ENCODE data around the gene IL1RL1. TPM values are rescaled to one million over a fixed set of nuclear protein-coding genes. Genes with fewer than 3 reads are reported as not detected.

IL1RL1 gene
- total and polyA plus RNA-seq, 2 experiments from 2014 or later, result not detected

DNA sequence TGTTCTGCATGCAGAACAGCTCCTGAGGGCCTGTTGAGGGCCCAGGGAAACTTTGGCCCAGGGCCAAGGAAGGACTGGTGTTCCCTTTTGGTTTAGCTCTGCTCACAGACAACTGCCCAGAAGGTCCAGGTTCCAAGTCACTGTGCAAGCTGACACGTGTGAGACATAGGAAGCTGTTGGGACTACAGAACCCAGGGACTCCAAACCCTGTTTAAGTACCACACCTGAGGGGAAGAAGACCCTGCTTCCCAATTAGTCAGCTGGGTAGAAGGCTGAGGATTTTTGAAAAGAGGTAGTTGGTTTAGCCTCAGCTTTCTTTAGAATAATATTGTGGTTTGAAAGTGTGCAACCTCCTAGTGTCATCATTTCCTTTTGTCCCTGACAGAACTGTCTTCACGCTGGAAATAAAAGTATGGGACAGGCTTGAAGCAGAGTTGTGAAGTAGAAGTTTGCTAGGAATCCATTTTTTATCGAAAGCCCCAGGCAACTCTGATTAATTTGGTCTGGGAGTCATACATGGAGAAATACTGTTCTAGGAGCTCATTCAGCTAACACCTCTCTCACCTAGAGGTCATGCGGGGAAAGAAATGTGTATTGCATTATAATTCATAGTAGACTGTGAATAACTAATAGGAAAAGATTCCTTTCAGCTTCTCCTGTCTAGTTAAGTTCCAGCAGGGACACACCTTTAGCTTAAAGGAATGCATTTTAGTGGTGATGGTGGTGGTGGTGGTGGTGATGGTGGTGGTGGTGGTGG lies 19.9 kb upstream of the IL1RL1 start:
- no peak overlapping the region for H3K27ac ChIP-seq
- no peaks in the 10 kb centered on the region for H3K36me3 ChIP-seq
- peaks cover 11% of the 10 kb centered on the region for H3K27me3 ChIP-seq
- H3K9me3 ChIP-seq (ENCODE audit: low read depth), result no peaks in the 10 kb centered on the region
- no peaks in the 10 kb centered on the region for H3K4me1 ChIP-seq (ENCODE audit: low read depth)
- DNase-seq (ENCODE audit: low read depth in 1 of 2, low spot score in 1 of 2), result peak in 1 of 2 donors; percentile 71
- TF ChIP-seq, protein P1, sequence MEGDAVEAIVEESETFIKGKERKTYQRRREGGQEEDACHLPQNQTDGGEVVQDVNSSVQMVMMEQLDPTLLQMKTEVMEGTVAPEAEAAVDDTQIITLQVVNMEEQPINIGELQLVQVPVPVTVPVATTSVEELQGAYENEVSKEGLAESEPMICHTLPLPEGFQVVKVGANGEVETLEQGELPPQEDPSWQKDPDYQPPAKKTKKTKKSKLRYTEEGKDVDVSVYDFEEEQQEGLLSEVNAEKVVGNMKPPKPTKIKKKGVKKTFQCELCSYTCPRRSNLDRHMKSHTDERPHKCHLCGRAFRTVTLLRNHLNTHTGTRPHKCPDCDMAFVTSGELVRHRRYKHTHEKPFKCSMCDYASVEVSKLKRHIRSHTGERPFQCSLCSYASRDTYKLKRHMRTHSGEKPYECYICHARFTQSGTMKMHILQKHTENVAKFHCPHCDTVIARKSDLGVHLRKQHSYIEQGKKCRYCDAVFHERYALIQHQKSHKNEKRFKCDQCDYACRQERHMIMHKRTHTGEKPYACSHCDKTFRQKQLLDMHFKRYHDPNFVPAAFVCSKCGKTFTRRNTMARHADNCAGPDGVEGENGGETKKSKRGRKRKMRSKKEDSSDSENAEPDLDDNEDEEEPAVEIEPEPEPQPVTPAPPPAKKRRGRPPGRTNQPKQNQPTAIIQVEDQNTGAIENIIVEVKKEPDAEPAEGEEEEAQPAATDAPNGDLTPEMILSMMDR (IDR thresholded peaks at IDR 0.05; ENCODE audit: low read depth, low read length), result no peak
- H3K4me3 ChIP-seq, result no peak overlapping the region

DNA sequence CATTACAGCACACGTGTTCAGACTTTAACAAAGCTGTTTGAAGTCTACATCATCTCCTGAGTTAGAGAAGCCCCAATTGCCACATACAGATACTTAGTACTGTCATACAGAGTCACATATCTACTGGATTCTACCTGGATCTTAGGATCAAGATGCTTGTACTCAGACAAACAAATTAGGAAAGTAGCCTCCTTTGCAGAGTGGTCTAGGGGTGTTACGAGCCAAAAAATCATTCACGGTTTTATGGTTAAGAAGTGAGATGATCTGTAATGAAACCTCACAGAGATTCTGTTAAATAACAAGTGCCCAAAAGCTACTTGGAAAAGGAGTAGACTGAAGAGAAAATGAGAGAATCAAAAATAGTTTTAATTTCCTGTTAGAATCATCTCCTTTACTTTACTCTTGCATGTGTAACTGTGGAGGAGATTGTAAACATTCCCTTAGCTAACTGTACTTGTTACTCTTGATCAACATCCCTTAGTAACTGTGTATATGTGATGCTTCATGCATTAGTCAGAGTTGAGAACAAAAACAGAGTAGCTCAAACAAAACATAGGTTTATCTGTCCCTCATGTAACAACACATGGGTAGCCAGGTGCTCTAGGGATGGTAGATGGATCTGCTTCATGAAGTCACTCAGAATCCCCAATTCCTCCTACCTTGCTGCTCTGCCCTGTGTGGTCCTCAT lies 16.4 kb upstream of the IL1RL1 start:
- Histone ChIP-seq H3K4me3 (no peak overlapping the region), H3K9me3 (ENCODE audit: low read depth) (no peaks in the 10 kb centered on the region), H3K27ac (no peak overlapping the region), H3K4me1 (ENCODE audit: low read depth) (peaks cover 3% of the 10 kb centered on the region), H3K36me3 (no peaks in the 10 kb centered on the region), H3K27me3 (peaks cover 11% of the 10 kb centered on the region)
- DNase-seq (ENCODE audit: low read depth in 1 of 2, low spot score in 1 of 2), result peak in 1 of 2 donors; percentile 64
- TF ChIP-seq, protein P1 (IDR thresholded peaks at IDR 0.05; ENCODE audit: low read depth, low read length), result no peak

DNA sequence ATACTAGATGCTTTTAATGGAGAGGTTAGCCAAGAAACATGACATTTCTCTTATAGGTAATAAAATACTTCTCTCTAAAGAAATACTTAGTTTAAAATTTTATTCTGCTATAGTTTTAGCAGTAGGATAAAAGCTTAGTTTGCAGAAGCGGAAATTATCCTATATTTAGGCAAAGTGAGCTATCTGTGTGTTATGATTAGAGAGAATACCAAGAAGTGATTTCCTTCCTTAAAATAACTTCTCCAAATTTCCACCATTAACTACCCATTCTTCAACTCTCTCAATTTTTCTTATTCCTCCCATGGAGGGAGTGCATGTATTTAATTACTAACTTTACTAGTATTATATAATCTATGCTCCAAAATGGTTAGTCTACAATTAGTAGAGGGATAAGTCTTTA lies 15.8 kb upstream of the IL1RL1 start:
- TF ChIP-seq, protein P1 (IDR thresholded peaks at IDR 0.05; ENCODE audit: low read depth, low read length), result no peak
- H3K36me3 ChIP-seq, result no peaks in the 10 kb centered on the region
- no peak overlapping the region for H3K27ac ChIP-seq
- H3K27me3 ChIP-seq, result peaks cover 11% of the 10 kb centered on the region
- H3K4me1 ChIP-seq (ENCODE audit: low read depth), result peaks cover 6% of the 10 kb centered on the region
- H3K4me3 ChIP-seq, result no peak overlapping the region
- no peak for DNase-seq (ENCODE audit: low read depth in 1 of 2, low spot score in 1 of 2)
- no peaks in the 10 kb centered on the region for H3K9me3 ChIP-seq (ENCODE audit: low read depth)

DNA sequence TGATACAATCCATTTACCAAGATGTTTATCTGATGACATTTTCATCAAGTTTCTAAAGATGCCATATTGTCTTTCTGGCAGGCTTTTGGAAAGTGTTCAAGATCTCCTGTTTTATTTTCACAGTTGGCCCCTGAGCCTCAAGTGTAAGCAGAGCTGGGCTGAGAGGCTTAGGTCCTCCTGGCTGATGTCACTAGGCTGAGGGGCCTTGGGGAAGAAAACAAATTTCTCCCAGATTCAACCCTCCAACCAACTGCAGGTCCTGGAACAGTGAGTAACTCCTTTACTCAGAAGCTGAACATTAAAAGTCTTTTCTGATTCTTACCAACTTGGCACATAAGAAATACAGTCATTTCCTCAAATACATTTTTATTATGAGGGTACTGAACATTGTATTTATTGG lies 14.9 kb upstream of the IL1RL1 start:
- no peak overlapping the region for H3K27ac ChIP-seq
- no peaks in the 10 kb centered on the region for H3K36me3 ChIP-seq
- DNase-seq (ENCODE audit: low read depth in 1 of 2, low spot score in 1 of 2), result no peak
- peaks cover 11% of the 10 kb centered on the region for H3K27me3 ChIP-seq
- TF ChIP-seq, protein P1 (IDR thresholded peaks at IDR 0.05; ENCODE audit: low read depth, low read length), result no peak
- no peak overlapping the region for H3K4me3 ChIP-seq
- no peaks in the 10 kb centered on the region for H3K9me3 ChIP-seq (ENCODE audit: low read depth)
- peaks cover 8% of the 10 kb centered on the region for H3K4me1 ChIP-seq (ENCODE audit: low read depth)

DNA sequence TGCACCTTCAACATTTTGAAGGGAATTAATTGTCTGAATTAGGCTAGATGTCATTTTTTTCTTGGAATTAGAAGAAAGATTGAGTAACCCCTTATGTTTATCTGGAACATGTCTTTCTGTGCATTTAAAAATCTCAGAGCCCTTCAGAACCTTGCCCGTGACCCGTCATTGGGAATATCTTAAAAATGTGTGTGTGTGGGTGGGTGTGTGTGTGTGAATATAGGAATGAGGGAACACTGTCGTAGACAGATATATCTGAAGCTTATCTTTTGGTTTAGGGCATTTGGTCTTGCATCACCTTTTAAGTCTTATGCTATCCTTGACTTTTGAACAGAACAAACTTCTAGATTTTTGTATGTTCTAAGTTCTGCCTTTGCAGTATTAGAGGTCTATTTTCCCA lies 13.5 kb upstream of the IL1RL1 start:
- TF ChIP-seq, protein P1 (IDR thresholded peaks at IDR 0.05; ENCODE audit: low read depth, low read length), result no peak
- Histone ChIP-seq H3K27me3 (peaks cover 11% of the 10 kb centered on the region), H3K36me3 (no peaks in the 10 kb centered on the region), H3K9me3 (ENCODE audit: low read depth) (no peaks in the 10 kb centered on the region), H3K27ac (no peak overlapping the region), H3K4me1 (ENCODE audit: low read depth) (peaks cover 15% of the 10 kb centered on the region), H3K4me3 (no peak overlapping the region)
- peak in 1 of 2 donors; percentile 92 for DNase-seq (ENCODE audit: low read depth in 1 of 2, low spot score in 1 of 2)
